ENCODE results near the gene PHB1.

DNA sequence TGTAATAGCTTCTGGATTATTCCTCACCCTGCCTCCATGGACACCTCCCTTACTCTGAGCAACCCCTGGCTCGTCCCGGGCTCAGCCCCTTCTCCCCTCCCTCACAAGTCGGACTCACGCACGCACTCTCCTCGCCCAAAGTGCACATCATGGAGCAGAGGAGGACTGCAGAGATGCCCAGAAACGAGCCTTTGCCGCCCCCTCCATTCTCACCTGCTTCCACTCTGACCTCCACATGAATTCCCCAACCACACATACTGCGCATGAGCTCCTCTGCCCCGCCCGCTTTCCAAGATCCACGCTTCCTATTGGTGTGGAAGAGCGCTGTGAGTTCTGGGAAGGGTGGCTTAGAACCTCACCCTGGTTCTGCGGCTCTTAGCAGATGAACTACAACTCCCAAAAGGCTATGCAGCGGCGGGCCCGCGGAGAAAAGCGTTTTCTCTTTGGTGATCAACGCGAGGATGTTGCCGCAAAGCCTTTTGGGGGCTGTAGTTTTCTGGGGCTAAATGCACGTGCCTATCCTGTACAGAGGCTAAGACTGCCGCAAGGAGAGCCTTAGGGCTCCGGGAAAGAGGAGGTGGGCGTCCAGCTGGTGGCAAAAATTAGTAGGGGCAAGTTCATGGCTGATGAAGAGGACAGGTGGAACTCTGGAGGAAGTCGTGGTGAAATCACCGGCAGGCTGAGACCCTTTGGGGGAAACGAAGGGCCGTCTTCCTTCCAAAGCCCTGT, at the start of gene PHB1:
- TF ChIP-seq SIN3A (IDR thresholded peaks at IDR 0.05; ENCODE audit: borderline replicate concordance, insufficient read depth, low read depth, low read length) (no peak), POLR2AphosphoS5 (IDR thresholded peaks at IDR 0.05; ENCODE audit: low read depth, low read length) (peak; percentile 84)
- TF ChIP-seq, protein P1, sequence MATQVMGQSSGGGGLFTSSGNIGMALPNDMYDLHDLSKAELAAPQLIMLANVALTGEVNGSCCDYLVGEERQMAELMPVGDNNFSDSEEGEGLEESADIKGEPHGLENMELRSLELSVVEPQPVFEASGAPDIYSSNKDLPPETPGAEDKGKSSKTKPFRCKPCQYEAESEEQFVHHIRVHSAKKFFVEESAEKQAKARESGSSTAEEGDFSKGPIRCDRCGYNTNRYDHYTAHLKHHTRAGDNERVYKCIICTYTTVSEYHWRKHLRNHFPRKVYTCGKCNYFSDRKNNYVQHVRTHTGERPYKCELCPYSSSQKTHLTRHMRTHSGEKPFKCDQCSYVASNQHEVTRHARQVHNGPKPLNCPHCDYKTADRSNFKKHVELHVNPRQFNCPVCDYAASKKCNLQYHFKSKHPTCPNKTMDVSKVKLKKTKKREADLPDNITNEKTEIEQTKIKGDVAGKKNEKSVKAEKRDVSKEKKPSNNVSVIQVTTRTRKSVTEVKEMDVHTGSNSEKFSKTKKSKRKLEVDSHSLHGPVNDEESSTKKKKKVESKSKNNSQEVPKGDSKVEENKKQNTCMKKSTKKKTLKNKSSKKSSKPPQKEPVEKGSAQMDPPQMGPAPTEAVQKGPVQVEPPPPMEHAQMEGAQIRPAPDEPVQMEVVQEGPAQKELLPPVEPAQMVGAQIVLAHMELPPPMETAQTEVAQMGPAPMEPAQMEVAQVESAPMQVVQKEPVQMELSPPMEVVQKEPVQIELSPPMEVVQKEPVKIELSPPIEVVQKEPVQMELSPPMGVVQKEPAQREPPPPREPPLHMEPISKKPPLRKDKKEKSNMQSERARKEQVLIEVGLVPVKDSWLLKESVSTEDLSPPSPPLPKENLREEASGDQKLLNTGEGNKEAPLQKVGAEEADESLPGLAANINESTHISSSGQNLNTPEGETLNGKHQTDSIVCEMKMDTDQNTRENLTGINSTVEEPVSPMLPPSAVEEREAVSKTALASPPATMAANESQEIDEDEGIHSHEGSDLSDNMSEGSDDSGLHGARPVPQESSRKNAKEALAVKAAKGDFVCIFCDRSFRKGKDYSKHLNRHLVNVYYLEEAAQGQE (IDR thresholded peaks at IDR 0.05; ENCODE audit: insufficient read depth in 1 of 2, low read depth in 2 of 2, low read length in 1 of 2), result no peak
- TF ChIP-seq, protein P2, sequence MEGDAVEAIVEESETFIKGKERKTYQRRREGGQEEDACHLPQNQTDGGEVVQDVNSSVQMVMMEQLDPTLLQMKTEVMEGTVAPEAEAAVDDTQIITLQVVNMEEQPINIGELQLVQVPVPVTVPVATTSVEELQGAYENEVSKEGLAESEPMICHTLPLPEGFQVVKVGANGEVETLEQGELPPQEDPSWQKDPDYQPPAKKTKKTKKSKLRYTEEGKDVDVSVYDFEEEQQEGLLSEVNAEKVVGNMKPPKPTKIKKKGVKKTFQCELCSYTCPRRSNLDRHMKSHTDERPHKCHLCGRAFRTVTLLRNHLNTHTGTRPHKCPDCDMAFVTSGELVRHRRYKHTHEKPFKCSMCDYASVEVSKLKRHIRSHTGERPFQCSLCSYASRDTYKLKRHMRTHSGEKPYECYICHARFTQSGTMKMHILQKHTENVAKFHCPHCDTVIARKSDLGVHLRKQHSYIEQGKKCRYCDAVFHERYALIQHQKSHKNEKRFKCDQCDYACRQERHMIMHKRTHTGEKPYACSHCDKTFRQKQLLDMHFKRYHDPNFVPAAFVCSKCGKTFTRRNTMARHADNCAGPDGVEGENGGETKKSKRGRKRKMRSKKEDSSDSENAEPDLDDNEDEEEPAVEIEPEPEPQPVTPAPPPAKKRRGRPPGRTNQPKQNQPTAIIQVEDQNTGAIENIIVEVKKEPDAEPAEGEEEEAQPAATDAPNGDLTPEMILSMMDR (IDR thresholded peaks at IDR 0.05), result no peak
